GM21723 (cell line): Measurements from ENCODE around the gene LKAAEAR1.

ENCODE experiments used
- ATAC-seq: cut with Tn5 transposase; IDR thresholded peaks from one replicate; pipeline ENCODE4 v1.9.1; 2021; ENCODE audit warnings: mild to moderate bottlenecking, moderate library complexity; ENCODE audit not compliant: unreplicated experiment

LKAAEAR1 gene

GRCh38 chr20:64052987-64053840, 31.0 kb downstream of the LKAAEAR1 start:
- ATAC-seq = no peak

- no peak for ATAC-seq
Observed at GRCh38 chr20:64052326-64052722, 31.9 kb downstream of the LKAAEAR1 start.

GRCh38 chr20:64051561-64052325, 32.5 kb downstream of the LKAAEAR1 start:
- no peak for ATAC-seq

- no peak for ATAC-seq
Observed at GRCh38 chr20:64051033-64051452, 33.2 kb downstream of the LKAAEAR1 start.

- ATAC-seq = no peak
Observed at GRCh38 chr20:64050261-64051032, 33.8 kb downstream of the LKAAEAR1 start.

GRCh38 chr20:64049878-64050260, 34.3 kb downstream of the LKAAEAR1 start:
- no peak for ATAC-seq

GRCh38 chr20:64049060-64049877, 34.9 kb downstream of the LKAAEAR1 start, which contains the start of gene SOX18:
Gene SOX18 (minus strand): TSS chr20:64049639. CDS start chr20:64049516, 123 bp downstream.
- no peak for ATAC-seq

- no peak for ATAC-seq
Observed at GRCh38 chr20:64048402-64049044, 35.7 kb downstream of the LKAAEAR1 start.

- no peak for ATAC-seq
Observed at GRCh38 chr20:64047968-64048401, 36.2 kb downstream of the LKAAEAR1 start.

- no peak for ATAC-seq
Observed at GRCh38 chr20:64047046-64047389, 37.2 kb downstream of the LKAAEAR1 start.

GRCh38 chr20:64045346-64046011, 38.7 kb downstream of the LKAAEAR1 start:
- ATAC-seq = no peak

GRCh38 chr20:64044484-64045247, 39.5 kb downstream of the LKAAEAR1 start:
- no peak for ATAC-seq

GRCh38 chr20:64043768-64044167, 40.4 kb downstream of the LKAAEAR1 start:
- no peak for ATAC-seq

- no peak for ATAC-seq
Observed at GRCh38 chr20:64042054-64042781, 42.0 kb downstream of the LKAAEAR1 start.

GRCh38 chr20:64041781-64042053, 42.5 kb downstream of the LKAAEAR1 start:
- ATAC-seq = no peak

- ATAC-seq = no peak
Observed at GRCh38 chr20:64041040-64041780, 43.0 kb downstream of the LKAAEAR1 start.

- no peak for ATAC-seq
Observed at GRCh38 chr20:64040231-64041039, 43.8 kb downstream of the LKAAEAR1 start.
